ENCODE data around the gene TMEM235.

DNA sequence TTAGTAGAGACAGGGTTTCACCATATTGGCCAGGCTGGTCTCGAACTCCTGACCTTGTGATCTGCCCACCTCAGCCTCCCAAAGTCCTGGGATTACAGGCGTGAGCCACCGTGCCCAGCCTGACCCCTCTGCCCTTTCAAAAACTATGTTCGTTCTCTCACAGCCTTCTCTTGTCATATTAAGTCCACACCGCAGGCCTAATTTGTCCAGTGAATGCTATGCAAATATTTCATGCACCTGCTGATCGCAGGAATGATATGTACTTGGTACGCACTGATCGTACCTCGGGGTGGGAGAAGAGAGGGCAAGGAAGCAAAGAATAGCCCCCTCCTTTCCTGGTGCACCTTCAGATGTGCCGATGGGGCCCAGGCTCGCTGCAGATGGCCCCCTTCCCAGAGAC, 20.4 kb upstream of the TMEM235 start:
- TF ChIP-seq, protein P1, sequence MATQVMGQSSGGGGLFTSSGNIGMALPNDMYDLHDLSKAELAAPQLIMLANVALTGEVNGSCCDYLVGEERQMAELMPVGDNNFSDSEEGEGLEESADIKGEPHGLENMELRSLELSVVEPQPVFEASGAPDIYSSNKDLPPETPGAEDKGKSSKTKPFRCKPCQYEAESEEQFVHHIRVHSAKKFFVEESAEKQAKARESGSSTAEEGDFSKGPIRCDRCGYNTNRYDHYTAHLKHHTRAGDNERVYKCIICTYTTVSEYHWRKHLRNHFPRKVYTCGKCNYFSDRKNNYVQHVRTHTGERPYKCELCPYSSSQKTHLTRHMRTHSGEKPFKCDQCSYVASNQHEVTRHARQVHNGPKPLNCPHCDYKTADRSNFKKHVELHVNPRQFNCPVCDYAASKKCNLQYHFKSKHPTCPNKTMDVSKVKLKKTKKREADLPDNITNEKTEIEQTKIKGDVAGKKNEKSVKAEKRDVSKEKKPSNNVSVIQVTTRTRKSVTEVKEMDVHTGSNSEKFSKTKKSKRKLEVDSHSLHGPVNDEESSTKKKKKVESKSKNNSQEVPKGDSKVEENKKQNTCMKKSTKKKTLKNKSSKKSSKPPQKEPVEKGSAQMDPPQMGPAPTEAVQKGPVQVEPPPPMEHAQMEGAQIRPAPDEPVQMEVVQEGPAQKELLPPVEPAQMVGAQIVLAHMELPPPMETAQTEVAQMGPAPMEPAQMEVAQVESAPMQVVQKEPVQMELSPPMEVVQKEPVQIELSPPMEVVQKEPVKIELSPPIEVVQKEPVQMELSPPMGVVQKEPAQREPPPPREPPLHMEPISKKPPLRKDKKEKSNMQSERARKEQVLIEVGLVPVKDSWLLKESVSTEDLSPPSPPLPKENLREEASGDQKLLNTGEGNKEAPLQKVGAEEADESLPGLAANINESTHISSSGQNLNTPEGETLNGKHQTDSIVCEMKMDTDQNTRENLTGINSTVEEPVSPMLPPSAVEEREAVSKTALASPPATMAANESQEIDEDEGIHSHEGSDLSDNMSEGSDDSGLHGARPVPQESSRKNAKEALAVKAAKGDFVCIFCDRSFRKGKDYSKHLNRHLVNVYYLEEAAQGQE (IDR thresholded peaks at IDR 0.05; ENCODE audit: unreplicated experiment) = no peak
- TF ChIP-seq, protein P2, sequence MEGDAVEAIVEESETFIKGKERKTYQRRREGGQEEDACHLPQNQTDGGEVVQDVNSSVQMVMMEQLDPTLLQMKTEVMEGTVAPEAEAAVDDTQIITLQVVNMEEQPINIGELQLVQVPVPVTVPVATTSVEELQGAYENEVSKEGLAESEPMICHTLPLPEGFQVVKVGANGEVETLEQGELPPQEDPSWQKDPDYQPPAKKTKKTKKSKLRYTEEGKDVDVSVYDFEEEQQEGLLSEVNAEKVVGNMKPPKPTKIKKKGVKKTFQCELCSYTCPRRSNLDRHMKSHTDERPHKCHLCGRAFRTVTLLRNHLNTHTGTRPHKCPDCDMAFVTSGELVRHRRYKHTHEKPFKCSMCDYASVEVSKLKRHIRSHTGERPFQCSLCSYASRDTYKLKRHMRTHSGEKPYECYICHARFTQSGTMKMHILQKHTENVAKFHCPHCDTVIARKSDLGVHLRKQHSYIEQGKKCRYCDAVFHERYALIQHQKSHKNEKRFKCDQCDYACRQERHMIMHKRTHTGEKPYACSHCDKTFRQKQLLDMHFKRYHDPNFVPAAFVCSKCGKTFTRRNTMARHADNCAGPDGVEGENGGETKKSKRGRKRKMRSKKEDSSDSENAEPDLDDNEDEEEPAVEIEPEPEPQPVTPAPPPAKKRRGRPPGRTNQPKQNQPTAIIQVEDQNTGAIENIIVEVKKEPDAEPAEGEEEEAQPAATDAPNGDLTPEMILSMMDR (conservative IDR thresholded peaks at IDR 0.05; ENCODE audit: low read depth in 2 of 2) = no peak
- no peak for TF ChIP-seq JUNB (IDR thresholded peaks at IDR 0.05; ENCODE audit: unreplicated experiment)
- no peak for TF ChIP-seq STAT1 (IDR thresholded peaks at IDR 0.05; ENCODE audit: unreplicated experiment)
- no peak for TF ChIP-seq EZH2phosphoT487 (IDR thresholded peaks at IDR 0.05; ENCODE audit: unreplicated experiment)
- no peak for TF ChIP-seq EZH2 (IDR thresholded peaks at IDR 0.05; ENCODE audit: low read depth, unreplicated experiment)
